NOMO-1 treated with DMSO at 0.1 percent for 48 hours (cell line): ENCODE measurements around the gene CYTH2.

Experiments
- DNase-seq: peaks from one replicate; lab custom pipeline; 2025; ENCODE audit not compliant: unreplicated experiment; lab: John Stamatoyannopoulos, UW

CYTH2 gene

GRCh38 chr19:48452289-48453190 is 16.6 kb upstream of the CYTH2 start:
- no peak for DNase-seq

GRCh38 chr19:48454150-48454730 is 14.9 kb upstream of the CYTH2 start:
- DNase-seq = no peak

- DNase-seq = no peak
Observed at GRCh38 chr19:48455171-48455907, 13.8 kb upstream of the CYTH2 start, which contains the start of gene KCNJ14. Gene KCNJ14, plus strand, starts transcription at chr19:48455574. Its CDS starts 6,151 bp downstream, at chr19:48461725.

- DNase-seq = no peak
Observed at GRCh38 chr19:48455908-48456562, 13.1 kb upstream of the CYTH2 start.

GRCh38 chr19:48456864-48457263 is 12.3 kb upstream of the CYTH2 start:
- DNase-seq = no peak

- DNase-seq = no peak
Observed at GRCh38 chr19:48458016-48458415, 11.2 kb upstream of the CYTH2 start.

- DNase-seq = no peak
Observed at GRCh38 chr19:48461651-48461981, 7.6 kb upstream of the CYTH2 start.

GRCh38 chr19:48461982-48462655 is 7.0 kb upstream of the CYTH2 start:
- no peak for DNase-seq

- no peak for DNase-seq
Observed at GRCh38 chr19:48465215-48465614, 4.0 kb upstream of the CYTH2 start.

GRCh38 chr19:48466561-48467325 is 2.4 kb upstream of the CYTH2 start:
- DNase-seq = no peak

GRCh38 chr19:48468772-48469288 is 339 bp upstream of the CYTH2 start:
- DNase-seq = peak; percentile 100

GRCh38 chr19:48469934-48470680 is 938 bp downstream of the CYTH2 start:
- no peak for DNase-seq

- no peak for DNase-seq
Observed at GRCh38 chr19:48470856-48471255, 1.7 kb downstream of the CYTH2 start.

GRCh38 chr19:48471836-48472235 is 2.7 kb downstream of the CYTH2 start:
- DNase-seq = no peak

- DNase-seq = no peak
Observed at GRCh38 chr19:48473161-48473966, 4.2 kb downstream of the CYTH2 start.

GRCh38 chr19:48474084-48474592 is 5.0 kb downstream of the CYTH2 start:
- no peak for DNase-seq

- DNase-seq = no peak
Observed at GRCh38 chr19:48475369-48476068, 6.3 kb downstream of the CYTH2 start.
